GF-D8 (cell line): ENCODE data around the gene ARMS2.

Experiments used
- DNase-seq: peaks from one replicate; lab custom pipeline; 2025; lab: John Stamatoyannopoulos, UW

ARMS2 gene

DNA sequence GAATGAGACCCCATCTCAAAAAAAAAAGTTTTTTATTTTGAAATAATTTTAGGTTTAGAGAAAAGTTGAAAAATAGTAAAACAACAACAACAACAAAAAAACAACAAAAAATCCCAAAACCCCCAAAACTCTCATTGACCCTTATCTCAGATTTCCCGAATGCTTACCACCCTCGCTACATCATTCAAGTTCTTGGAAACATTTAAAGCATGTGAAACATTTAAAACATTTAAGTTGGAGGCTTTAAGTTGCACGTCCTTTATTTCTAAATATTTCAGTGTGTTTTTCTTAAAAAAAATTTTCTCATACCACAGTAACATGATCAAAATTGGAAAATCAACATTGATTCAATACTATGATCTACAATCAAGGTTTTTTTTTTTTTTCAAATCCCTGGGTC, 382 bp upstream of the ARMS2 start:
- no peak for DNase-seq

DNA sequence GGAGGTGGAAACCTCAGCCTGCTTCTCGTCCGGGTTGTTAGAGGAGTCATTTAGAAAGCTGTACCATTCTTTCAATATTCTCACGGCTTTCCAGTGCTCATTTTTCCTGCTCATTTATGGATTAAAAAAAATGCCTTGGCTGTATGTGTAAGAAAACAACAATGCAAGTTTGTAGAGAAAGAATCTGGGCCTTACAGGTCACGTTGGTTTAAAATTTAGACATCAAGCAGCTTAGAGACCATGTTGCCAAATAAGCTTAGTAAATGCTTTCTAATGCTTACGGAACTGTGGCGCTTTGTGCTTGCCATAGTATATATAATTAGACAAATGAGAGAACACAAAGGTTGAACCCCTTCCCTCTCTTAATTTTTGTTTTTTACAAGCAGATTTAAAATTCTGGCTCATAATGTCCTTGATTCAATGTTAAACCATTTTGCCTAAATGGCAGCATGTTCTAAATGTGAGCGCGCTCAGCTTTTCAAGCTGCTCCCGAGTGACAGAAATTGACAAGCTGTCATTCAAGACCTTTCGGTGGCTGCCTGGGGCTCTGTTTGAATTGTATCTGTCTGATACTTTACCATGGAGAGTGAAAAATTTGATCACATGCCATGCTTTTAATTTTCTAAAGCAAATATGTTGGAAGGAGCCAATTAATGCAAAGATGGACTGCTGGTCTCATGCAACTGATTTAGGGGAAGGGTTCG, 1.1 kb downstream of the ARMS2 start:
- no peak for DNase-seq

DNA sequence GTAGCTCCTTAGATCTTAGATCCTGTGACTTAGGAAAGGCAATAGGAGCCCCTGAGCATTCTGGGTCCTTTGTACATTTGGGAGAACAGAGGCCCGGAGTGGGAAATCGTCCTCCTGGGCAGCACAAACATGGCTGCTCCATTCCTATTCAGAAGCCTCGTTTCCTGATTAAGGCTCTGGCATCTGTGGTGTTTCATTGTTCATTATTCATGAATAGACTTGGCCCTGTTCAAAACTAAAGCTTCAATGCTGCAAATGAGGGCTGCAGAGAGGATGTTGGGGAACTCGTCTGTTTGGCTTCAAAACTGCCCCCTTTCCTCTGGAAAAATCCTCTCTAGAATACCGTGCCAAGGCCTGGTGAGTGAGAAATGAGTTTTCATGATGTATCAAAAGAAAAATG, 3.5 kb downstream of the ARMS2 start:
- DNase-seq: no peak

DNA sequence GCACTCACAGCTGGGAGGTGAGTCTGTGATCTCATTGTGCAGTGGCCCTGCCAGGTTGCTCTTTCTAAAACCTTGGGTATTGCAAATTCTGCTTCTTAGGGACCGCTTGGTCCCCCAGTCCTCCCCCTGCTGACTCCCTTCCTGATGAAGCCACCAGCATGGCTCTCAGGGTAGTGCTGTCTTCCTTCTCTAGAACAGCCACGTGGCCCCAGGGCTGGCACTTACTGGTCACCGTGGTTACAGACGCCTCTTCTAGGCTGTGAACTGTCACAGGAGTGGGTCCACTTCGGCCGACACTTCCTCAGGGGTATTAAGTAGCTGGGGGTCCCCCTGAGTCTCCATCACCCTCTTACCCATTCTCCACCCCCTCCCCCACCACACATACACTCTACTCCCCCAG, 4.2 kb downstream of the ARMS2 start:
- DNase-seq: no peak

DNA sequence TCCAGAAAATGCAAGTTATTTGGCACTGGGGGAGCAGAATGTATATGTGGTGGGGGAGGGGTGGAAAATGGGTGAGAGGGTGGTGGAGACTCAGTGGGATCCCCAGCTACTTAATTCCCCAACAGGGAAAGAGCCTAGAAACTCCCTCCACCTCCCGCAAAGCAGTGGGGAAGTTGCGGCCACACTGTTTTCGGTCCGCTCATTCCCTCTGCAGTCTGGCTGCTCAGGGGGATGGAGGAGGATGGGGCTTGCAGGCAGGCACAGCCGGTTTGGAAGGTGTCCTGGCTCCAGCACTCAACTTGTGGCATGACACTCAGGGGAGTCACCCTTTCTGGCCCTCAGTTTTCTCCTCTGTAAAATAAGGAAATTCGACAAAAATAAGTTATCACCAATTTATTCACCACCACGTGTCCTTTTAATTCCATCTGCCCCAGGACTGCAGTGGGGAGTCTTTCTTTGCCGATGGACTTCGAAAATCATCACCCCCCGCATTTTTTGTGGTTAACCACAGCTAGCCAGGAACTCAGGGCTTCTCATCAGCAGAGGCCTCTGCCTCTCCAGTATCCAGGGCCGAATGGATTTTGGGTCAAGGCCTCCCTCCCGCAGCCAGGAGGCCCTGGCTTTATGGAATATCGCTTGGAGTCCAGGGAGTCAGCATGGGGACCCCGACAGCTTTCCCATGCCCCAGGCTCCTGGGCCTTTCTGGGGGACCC, 5.3 kb downstream of the ARMS2 start:
- DNase-seq: no peak

DNA sequence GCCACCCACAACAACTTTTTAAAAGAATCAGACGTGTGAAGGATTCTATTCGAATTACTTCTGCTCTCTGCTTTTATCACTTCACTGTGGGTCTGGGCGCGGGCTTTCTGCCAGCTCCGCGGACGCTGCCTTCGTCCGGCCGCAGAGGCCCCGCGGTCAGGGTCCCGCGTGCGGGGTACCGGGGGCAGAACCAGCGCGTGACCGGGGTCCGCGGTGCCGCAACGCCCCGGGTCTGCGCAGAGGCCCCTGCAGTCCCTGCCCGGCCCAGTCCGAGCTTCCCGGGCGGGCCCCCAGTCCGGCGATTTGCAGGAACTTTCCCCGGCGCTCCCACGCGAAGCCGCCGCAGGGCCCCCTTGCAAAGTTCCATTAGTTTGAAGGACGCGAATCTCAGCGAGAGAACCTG, 6.4 kb downstream of the ARMS2 start:
- DNase-seq: no peak

DNA sequence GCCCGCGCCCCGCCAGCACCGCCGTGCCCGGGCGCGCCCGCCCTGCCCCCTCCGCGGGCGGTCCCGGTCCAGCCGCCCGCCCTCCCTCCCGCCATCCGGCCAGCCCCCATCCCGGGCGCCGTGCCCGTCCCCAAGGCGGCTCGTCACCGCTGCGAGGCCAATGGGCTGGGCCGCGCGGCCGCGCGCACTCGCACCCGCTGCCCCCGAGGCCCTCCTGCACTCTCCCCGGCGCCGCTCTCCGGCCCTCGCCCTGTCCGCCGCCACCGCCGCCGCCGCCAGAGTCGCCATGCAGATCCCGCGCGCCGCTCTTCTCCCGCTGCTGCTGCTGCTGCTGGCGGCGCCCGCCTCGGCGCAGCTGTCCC, 6.9 kb downstream of the ARMS2 start, which contains the start of gene HTRA1:
Gene HTRA1, plus strand, starts transcription at position 187 of the 362 bp plus-strand sequence. Its CDS starts 100 bp downstream, at position 287.
- no peak for DNase-seq

DNA sequence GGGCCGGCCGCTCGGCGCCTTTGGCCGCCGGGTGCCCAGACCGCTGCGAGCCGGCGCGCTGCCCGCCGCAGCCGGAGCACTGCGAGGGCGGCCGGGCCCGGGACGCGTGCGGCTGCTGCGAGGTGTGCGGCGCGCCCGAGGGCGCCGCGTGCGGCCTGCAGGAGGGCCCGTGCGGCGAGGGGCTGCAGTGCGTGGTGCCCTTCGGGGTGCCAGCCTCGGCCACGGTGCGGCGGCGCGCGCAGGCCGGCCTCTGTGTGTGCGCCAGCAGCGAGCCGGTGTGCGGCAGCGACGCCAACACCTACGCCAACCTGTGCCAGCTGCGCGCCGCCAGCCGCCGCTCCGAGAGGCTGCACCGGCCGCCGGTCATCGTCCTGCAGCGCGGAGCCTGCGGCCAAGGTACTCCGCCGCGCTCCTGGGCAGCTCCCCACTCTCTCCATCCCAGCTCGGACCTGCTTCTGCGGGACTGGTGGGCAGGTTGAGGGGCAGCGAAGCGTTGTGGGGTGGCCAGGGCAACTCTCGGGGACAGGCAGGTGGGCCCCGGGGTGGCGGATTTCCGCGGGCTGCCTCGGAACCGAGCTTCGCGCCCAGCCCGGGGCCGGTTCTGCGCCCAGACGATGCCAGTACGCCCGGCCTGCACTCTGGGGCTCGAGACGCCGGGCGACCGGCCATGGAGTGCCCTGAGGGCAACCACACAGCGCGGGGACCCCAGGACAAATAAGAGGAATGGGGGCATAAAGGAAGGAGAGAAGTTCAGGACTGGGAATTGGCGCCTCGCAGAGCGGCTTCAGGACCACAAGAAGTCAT, 7.5 kb downstream of the ARMS2 start:
- no peak for DNase-seq

DNA sequence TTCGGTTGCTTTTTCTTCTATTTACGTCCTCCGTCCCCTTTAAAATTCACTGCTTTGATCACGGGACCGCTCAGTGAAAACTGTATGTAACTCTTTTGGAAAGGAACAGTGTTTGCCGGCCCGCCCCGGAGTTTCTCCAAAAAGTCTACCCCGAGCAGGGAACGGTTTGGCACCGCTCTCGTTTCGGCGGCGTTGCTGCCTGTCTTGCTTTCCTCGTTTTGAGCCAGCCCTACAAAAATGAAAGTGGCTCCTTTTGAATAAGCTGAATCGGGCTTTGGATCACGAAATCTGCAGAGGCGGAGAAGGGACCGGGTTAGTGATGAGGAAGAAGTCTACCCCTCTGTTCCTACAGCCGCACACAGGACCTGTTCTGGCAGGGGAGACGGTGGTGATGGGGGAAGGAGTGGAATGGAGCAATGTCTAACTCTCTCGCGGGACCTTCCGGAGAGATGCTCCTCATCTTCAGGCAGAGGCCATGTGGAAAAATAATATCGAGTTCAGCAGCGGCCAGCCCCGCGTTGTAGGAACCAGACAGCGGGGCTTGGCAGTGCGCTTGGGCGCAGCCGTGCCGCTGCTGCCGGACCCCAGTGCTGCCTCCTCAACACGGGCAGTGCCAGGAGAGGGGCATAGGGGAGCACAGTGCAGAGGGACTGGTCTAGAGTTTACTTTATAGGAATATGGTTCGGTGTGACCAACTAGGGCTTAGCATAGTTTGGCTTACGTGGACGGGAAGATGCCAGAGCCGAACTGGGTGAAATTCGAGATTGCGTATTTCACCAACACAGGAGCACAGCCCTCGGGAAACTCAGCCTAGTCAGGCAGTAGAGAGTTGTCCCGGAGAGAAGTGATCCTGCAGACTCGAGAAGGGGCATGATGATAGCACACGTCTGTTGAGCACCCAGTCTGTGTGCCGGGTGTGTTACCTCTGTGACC, 8.3 kb downstream of the ARMS2 start:
- no peak for DNase-seq

DNA sequence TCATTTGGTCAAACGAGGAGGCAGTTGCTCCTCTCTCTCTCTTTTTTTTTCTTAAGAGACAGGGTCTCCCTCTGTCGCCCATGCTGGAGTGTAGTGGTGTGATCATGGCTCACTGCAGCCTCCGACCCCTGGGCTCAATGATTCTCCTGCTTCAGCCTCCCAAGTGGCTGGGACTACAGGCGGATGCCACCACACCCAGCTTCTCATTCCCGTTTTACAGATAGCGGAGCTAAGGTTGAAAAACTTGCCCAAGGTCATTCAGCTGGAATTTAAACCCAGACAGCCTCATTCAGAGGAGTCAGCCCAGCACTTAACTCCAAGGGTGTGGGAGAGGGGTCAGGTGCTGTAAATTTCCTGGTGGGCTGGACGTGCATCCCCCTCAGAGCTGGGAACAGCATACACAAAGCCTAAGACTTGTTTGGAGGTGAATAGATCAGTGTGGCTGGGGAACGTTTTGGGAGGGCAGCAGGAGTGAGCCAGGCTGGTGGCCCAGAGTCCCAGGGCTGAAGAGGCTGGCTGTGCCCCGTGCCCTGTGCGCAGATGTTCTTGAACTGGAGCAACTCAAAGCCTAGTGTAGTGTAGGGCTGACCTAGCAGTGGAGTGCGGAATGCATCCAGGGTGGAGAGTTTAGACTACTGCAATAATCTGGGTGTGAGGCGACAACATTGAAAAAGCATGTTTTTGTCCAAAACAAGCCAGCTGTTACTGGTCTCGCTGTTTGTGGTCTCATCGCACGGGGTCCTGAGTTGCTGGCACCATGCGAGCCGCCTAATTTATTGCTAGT, 9.2 kb downstream of the ARMS2 start:
- DNase-seq: no peak

DNA sequence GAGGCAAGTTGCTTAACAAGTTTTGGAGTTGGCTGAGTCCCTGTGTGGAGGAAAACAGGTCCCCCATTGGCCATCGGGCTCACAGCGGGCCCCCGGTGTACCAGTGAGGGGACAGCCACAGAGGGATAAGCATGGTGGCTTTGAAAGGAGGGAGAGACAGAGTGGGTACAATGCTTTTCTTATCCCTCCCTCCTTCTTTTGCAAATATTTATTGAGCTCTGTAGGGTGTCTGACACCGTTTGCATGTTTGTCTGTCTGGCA, 9.7 kb downstream of the ARMS2 start:
- DNase-seq: no peak

DNA sequence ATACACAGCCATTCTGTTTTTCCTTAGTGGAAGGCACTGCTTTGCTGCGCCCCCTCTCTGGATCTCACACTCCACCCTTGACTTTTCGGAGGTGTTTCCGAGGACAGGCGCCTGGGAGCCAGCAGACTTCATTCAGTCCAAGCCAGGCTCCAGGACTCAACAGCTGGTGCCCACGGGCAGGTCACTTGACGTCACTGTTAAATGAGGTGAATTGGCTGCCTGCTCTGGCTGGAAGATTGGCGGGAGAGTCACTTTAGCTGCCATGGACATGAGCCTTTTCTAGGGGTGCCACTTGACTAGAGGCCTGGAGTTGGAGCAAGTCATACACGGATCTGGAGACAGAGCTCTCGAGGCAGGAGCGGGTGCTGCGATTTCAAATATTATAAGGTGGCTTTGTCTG, 10.1 kb downstream of the ARMS2 start:
- no peak for DNase-seq

DNA sequence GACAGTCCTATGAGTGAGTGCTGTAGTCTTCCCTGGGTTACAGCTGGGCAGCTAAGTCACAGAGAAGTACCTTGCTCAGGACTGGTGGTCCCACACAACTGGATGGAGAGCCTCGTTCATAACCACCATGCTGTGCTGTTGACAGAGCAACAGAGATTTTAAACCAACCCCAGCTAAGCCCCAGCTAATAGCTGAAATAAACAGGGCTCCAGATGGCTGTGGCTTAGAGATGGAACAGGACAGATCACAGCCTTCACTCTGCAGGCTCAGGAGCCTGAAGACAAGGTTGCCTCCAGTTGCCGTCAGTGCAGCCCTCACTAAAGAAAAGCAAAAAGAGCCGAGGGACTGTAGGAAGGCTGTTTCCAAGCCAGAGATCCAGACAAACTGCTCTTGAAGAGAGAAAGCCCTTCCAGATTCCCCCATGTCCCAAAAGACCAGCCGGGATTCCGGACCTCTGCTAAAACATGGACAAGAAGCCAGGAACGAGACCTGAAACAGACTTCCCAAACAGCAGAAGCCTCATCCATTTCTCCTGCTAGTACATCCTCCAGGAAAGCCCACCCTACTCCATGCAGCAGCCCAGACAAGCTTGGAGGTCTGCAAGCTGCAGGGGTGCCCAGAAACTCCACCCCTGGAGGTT, 11.1 kb downstream of the ARMS2 start:
- DNase-seq: no peak

DNA sequence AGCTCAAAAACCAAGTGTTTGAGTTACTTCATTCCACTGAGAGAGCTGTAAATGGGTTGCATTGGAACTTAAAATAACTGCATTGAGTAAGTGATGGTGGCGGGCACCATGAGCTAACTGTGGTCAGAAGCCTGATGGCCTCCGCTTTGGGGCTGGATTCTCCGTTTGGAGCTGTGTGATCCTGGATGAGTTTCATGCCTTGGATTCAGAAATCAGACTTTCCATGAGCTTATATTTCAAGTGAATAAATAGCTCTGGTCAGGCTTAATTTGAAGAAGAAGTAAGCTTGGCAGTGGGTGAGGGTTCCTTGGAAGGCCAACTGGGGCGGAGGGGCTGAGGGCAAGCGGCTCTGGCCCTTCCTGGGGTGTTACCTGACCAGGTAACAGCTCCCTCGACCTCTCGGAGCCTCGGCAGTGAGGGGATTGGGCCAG, 12.5 kb downstream of the ARMS2 start:
- DNase-seq: no peak

DNA sequence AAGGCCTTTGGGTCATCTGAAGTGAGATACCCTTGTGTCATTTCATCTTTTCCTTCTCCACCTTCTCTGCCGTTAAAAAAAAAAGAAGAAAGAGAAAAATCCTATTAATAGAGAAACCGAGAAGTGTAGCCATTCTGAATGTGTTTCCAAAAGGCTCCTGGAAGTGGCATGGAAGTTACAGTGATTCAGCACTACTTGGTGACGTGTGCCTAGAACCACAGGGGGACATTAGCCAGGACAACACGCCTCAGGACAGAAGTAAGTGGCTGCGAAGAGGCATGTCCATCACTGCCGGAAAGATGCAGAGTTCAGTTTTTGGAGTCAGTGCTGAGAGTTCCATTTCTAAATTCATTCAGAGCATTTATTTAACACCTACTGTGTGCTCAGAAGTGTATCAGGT, 13.2 kb downstream of the ARMS2 start:
- DNase-seq: no peak

DNA sequence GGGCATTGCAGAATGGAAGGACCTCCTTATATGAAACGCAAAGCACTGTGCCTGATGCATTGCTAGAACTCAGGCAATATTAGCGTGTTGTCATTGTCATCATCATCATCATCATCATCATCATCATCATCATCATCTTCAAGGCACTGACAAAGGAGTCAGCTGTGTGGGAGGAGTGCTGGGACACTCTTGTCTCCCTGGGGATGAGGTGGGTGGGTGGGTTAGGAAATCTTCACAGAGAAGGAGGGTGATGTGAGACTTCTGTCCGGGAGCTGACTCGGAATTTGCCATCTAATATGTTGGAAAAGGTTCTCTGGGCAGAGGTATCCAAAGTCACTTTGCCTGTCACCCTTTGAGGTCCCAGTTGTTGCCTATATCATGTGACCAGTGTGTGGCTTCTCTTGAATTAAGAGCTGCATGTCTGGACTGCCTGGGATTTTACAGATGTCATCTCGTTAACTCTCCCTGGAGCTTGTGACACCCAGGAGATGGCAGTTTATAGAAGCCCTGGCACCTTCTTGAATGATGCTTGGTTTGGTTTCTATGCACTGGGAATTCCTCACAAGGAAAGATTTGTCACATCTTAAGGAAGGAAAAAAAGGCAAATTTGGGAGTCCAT, 14.0 kb downstream of the ARMS2 start:
- DNase-seq: no peak

DNA sequence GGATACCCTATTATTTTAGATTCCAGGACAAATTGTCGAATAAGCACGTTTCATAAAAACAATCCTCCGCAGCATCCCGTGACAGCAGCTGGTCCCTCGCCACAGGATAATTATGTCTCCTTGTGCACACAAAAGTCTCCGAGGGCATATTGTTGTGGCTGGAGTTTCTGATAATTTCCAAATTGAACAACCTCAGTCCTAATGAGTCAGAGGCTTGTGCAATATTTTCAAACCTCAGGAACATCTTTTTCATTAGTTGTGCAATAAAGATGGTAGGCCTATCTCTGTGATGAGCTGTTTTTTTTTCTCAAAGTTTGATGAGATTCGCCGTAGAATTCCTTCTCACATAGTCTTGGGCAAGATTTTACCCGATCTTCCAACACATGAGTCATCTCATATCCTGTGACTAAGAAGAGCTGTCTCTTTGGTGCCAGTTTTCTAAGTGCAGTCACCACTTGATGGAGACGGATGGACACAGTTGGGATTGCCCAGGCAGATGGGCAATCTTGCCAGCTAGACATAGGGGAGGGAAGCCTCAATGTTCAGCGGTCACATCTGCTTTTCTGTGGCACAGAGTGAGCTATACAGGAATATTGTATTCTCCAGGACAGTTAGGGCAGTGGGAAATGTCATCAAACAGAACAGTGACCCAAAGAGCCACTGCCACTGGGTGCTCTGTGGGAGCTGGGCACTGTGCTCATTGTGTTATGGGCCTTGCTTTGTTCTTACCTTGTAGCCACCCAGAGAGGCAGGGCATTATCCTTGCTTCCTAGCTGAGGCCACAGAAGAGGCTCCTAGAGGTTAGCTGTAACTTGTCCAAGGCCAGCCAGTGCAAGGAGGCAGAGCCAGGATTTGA, 14.7 kb downstream of the ARMS2 start:
- DNase-seq: no peak

DNA sequence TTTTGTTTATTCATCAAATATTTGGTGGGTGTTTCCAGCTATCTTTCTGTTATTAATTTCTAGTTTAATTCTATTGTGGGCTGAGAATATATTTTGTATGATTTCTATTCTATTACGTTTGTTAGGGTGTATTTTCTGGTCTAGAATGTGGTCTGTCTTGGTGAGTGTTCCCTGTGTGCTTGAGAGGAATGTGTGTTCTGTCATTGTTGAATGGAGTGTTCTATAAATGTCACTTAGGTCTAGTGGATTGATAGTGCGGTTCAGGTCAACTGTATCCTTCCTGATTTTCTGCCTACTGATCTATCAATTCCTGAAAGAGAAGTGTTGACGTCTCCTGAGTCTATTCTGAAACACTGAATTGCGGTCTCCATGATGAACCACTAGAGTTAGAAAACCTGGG, 15.4 kb downstream of the ARMS2 start:
- no peak for DNase-seq

DNA sequence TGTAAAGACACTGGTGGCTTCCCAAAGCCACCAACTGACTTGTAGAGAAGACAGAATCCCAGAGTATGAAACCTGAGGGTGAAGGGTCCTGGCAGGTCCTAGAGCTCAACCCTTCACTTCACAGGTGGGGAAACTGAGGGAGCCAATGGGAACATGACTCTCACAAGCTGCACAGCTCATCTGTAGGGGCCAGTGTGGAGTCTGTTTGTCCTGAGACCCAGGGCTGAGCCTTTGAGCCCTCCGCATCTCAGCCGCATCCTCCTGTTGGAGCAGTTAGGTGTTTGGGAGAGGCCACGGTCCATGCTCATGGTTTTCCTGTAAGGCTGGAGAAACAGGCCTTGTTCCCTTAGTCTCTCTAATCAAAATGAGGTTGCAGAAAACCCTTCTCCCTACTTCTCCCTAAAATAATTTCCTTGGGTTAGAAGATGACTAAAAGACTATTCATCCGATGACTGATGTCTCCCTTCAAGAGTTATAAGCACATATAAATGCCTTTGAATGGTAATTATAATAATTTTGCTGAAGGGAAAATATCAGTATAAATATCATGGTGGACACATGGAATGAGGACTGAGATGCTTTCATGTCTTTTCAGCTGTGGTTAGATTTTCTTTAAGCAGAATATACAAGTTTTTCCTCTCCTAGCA, 17.2 kb downstream of the ARMS2 start:
- DNase-seq: no peak
